ENCODE measurements around the gene SUMO3. TPM values are rescaled to one million over a fixed set of nuclear protein-coding genes. Genes with fewer than 3 reads are reported as not detected.

The SUMO3 gene
- total and polyA plus RNA-seq, 2 of the 8 experiments (the other 6 are each of a cell fraction or from before 2014, with no cell fraction given): 96.8 to 101 TPM

DNA sequence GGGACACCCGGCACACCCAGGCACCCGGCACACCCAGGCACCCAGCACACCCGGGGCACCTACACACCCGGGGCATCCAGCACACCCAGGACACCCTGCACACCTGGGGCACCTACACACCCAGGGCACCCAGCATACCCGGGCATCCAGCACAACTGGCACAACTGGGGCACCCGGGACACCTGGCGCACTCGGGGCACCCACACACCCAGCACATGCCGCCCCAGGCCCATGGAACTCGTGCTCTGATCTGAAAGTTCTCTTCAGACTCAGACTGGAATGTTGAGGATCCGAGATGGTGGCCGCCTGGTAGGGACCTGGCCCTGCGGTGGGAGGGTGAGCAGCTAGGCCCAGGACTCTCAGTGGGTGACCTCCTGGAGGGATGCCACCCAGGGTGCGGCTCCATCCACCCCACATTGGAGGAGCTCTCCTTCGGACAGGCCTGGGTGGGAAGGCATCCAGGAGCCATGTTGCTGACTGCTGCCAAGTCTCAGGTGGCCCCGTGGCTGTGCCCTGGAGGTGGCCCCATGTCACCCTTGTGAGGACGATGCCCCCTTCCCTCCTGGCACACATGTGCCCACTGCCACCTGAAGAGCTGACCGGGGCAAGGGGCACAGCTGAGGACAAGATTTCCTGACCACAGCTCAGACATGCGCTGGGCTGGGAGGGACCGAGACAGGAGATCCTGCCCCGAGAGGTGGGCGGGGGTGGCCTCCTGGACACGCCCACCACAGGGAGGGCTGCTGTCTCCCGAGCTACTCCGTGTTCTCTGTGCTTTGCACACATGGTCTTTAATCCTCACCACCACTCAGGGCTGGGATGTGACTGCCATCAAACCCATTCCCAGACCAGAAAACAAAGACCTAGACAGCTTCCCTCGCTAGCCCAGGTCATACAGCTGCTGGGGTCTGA, 53.3 kb downstream of the SUMO3 start:
- CTCF ChIA-PET (ENCODE audit: partially characterized antibody): interaction anchor here (0.6 to 2.0 kb wide), 7 partner anchors 12 to 404 kb away, joined by 3 to 10 read pairs (median 4); no protein-coding TSS in a partner anchor
- no peaks in the 10 kb centered on the region for H3K79me2 ChIP-seq (ENCODE audit: control insufficient read depth in 1 of 2, insufficient read depth in 2 of 2, low read length in 2 of 2)
- peaks cover 3% of the 10 kb centered on the region; the same call in 1 of the 2 replicates for H3K79me1 ChIP-seq (ENCODE audit: low read depth, low read length)
- no peak overlapping the region for H4K5ac ChIP-seq (ENCODE audit: insufficient read length, low read depth, low read length)
- H3K4me1 ChIP-seq (replicated peaks in 1 of 4; ENCODE audit: control insufficient read depth in 3 of 4, insufficient read depth in 4 of 4, low read length in 3 of 4): peaks cover 5 to 47% (median 29%) of the 10 kb centered on the region in 4 experiments
- H3K18ac ChIP-seq (ENCODE audit: extremely low read depth, low read length): peak overlapping the region; percentile 71; the same call in 1 of the 2 replicates
- 87% methylated on average over 21 of the region's 26 CpGs; no CpG with 5 or more reads in 1 of the 2 experiments for WGBS, 2 experiments (ENCODE audit: extremely low coverage in 1 of 2, insufficient coverage in 1 of 2, insufficient read length in 1 of 2, insufficient replicate concordance in 2 of 2, low coverage in 1 of 2, low lambda C conversion rate in 2 of 2, missing lambda C conversion rate in 1 of 2)
- H2AK5ac ChIP-seq (ENCODE audit: low read depth, low read length): peak overlapping the region; percentile 28; the same call in 1 of the 2 replicates
- H3K56ac ChIP-seq (replicated peaks; ENCODE audit: insufficient read length, low read depth, low read length): no peak overlapping the region
- no peak for FAIRE-seq
- POLR2A ChIA-PET (ENCODE audit: partially characterized antibody): interaction anchor here (1.5 kb wide), 1 partner anchor 16 kb away, joined by 4 read pairs; no protein-coding TSS in a partner anchor
- H3K9me3 ChIP-seq (ENCODE audit: insufficient read depth in 2 of 2, low read depth in 1 of 2, low read length in 1 of 2): peaks cover 0 to 6% of the 10 kb centered on the region in 2 experiments; a peak in 1 of 4 replicates
- no peak overlapping the region for H4K8ac ChIP-seq (ENCODE audit: extremely low read depth, insufficient read depth, low read length)
- no peak overlapping the region for H2BK120ac ChIP-seq (replicated peaks; ENCODE audit: low read depth, low read length)
- H3K4me3 ChIP-seq (ENCODE audit: extremely low read depth in 1 of 4, insufficient read depth in 2 of 4, low read depth in 3 of 4, low read length in 4 of 4): no peak overlapping the region
- H3K4ac ChIP-seq (replicated peaks; ENCODE audit: insufficient read length, low read depth, low read length): no peak overlapping the region
- no peak overlapping the region for H2AFZ ChIP-seq (ENCODE audit: low read length)
- TF ChIP-seq CREB1 (IDR thresholded peaks at IDR 0.05) (no peak), HDAC2 (IDR thresholded peaks at IDR 0.05; ENCODE audit: borderline replicate concordance in 1 of 2, low read depth in 2 of 2, low read length in 2 of 2) (no peak), SIX5 (IDR thresholded peaks at IDR 0.05; ENCODE audit: low read depth, low read length) (no peak)
- H3K27ac ChIP-seq (ENCODE audit: low read depth, low read length): no peak overlapping the region
- H3K36me3 ChIP-seq (ENCODE audit: control insufficient read depth in 2 of 4, insufficient read depth in 4 of 4, low read length in 3 of 4): peaks cover 0 to 2% (median 0%) of the 10 kb centered on the region in 4 experiments; a peak in 2 of 8 replicates
- peak overlapping the region; percentile 66 for H4K91ac ChIP-seq (replicated peaks; ENCODE audit: insufficient read length, low read length)
- no peak overlapping the region; the same call in 1 of the 2 replicates for H2BK5ac ChIP-seq (ENCODE audit: low read depth, low read length)
- no peak overlapping the region for H3K14ac ChIP-seq (ENCODE audit: insufficient read length)
- no peaks in the 10 kb centered on the region for H3K23me2 ChIP-seq (ENCODE audit: low read depth, low read length)
- peak overlapping the region; percentile 92; the same call in 1 of the 2 replicates for H2BK15ac ChIP-seq (ENCODE audit: low read length)
- H2BK20ac ChIP-seq (ENCODE audit: low read length): no peak overlapping the region
- H3K4me2 ChIP-seq (ENCODE audit: insufficient read depth in 1 of 2, low read depth in 2 of 2, low read length in 2 of 2): no peak overlapping the region
- peaks cover under 1 to 4% of the 10 kb centered on the region in 2 experiments for H4K20me1 ChIP-seq (replicated peaks in 1 of 2; ENCODE audit: control insufficient read depth in 1 of 2, insufficient read depth in 2 of 2, low read length in 2 of 2)
- H3K23ac ChIP-seq (ENCODE audit: insufficient read length): no peak overlapping the region
- DNase-seq (ENCODE audit: low read depth in 1 of 2, low spot score in 2 of 2): no peak
- no peaks in the 10 kb centered on the region for H3K27me3 ChIP-seq (replicated peaks in 1 of 4; ENCODE audit: control insufficient read depth in 3 of 4, extremely low read depth in 1 of 4, insufficient read depth in 3 of 4, low read length in 3 of 4)
- H2BK12ac ChIP-seq (ENCODE audit: low read depth, low read length): peak overlapping the region; percentile 60; the same call in 1 of the 2 replicates
- no peak overlapping the region for H3K9ac ChIP-seq (replicated peaks in 1 of 4; ENCODE audit: extremely low read depth in 1 of 4, low read depth in 3 of 4, low read length in 3 of 4)
